NCI-H2227 (cell line): ENCODE measurements around the gene MAP3K21.

Source experiments
- DNase-seq: peaks from one replicate; lab custom pipeline; 2025; ENCODE audit not compliant: unreplicated experiment; lab: John Stamatoyannopoulos, UW

The MAP3K21 gene

GRCh38 chr1:233432916-233433315, 105.4 kb downstream of the MAP3K21 start:
- DNase-seq: no peak

GRCh38 chr1:233433436-233434210, 106.1 kb downstream of the MAP3K21 start:
- DNase-seq: peak; percentile 48
